HG02610 (cell line): ENCODE data around the gene ING3.

Source experiments
- ATAC-seq: cut with Tn5 transposase; IDR thresholded peaks from one replicate; pipeline ENCODE4 v1.9.1; 2021; ENCODE audit warnings: mild to moderate bottlenecking, moderate library complexity; ENCODE audit not compliant: unreplicated experiment

Gene ING3

GRCh38 chr7:121023194-121023593 is 72.6 kb downstream of the ING3 start:
- no peak for ATAC-seq

GRCh38 chr7:121023683-121024511 is 73.3 kb downstream of the ING3 start:
- no peak for ATAC-seq

GRCh38 chr7:121024611-121025010 is 74.0 kb downstream of the ING3 start:
- no peak for ATAC-seq

GRCh38 chr7:121026159-121026558 is 75.6 kb downstream of the ING3 start:
- ATAC-seq, result no peak

GRCh38 chr7:121026577-121027111 is 76.1 kb downstream of the ING3 start:
- no peak for ATAC-seq
